Stimulated activated CD8-positive, alpha-beta memory T cell treated with anti-CD3 and anti-CD28 coated beads, Interleukin-4, amount 100 ng/mL, for 24 hours (primary cell): ENCODE data around the gene TUBB4A.
A peak's percentile ranks its signal among the peaks of the same experiment; 100 is the strongest.
"Not testable (repeated sequence)": the region's sequence is repeated elsewhere in the genome, so short reads cannot be mapped to it uniquely, and the experiment has no call there.

ENCODE experiments used
- DNase-seq: peaks from one replicate; pipeline ENCODE4 v3.0.0-alpha.2; 2020; ENCODE audit warnings: low read depth

TUBB4A gene

DNA sequence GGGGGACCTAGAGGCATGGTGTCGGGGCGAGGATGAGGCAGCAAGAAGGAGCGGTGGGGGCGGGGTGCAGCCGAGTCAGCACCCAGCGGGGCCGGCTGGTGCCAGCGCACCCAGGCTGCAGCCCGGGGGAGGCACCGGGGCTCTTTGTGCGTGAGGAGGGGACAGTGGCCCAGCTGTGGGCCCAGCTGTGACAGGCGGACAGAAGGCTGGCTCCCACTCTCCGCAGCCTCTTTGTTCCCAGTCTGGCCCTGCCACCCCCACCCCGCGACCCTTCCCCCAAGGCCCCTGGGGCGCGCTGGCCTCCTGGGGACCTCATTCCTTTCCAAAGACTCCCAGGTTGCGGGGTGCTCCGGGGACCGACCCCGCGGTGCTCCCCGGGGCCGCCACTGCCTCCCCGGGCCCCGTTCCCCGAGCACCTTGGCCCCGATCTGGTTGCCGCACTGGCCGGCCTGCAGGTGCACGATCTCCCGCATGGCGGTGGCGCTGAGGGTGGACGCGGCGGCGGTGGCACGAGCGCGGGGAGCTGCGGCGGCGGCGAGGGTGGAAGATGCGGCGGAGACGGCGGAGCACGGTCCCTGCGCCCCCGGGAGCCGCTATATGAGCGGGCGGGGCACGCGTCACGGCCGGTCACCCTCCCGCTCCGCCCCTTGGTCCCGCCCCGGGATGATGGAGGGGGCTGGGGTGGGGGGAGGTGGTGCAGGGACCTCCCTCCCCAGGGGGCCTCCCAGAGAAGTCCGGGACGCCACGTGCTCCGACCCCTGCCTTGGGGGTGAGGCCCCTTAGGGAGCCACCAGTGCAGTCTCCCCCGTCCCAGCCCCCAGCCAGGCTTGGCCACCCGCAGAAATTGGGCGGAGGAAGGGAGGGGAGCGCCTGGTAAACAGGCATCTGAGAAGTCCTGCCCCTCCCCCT, at the start of gene TUBB4A:
TUBB4A (minus strand) TSS at position 570 of the 909 bp plus-strand sequence; CDS start at position 473, 97 bp downstream.
- no peak for DNase-seq

DNA sequence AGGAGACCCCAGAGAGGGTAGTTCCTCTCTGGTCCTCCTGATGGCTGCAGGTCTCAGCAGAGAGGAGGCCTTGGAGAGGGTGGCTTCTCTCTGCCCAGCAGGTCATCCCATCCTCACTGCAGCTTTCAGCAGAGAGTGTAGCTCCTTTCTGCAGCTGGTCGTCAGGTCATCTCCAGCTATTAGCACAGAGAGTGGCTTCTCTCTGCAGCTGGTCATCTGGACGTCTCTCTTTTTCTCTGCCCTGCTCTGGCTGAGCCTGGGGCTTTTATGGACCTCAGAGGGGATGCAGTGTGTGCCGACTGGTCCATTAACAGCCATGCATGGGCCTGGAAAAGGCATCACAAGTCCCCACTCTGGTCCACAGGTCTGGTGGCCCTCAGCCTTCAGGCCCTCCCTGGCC, 49.0 kb upstream of the TUBB4A start:
- DNase-seq = no peak

DNA sequence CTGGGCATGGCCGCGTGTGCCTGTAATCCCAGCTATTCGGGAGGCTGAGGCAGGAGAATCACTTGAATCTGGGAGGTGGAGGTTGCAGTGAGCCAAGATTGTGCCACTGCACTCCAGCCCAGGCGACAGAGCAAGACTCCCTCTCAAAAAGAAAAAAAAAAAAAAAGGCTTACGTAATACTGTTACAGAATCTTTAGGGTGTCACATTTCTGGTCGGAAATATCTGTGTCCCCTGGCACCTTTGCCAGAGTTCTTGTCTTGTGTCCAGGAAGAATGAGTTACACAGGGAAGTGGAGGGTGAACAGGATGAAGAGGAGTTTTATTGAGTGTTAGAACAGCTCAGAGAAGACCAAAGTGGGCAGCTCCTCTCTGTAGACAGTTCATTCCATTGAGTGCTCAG, 48.6 kb upstream of the TUBB4A start:
- DNase-seq = not testable (repeated sequence)

DNA sequence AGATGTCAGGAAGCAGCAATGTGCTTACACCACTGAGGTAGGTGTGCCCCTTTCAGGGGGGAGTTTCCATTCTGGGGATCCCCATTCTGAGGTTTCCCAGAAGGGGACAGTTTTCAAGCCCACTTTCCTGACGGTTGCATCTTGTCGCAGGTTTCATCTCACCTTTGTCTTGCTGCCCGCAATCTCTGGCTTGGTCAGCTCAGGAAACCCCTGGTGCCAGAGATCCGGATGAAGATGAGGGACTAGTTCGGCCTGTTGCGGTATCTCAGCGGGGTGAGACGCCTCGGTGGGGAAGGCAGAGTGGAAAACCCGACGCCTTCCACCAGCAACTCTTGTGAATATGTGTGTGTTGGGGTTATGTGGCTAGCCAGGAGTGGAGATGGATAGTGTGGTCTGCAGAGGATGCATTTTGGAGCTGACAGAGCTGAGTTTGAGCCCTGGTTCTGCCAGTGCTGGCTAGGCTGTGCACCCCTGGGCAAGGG, 41.8 kb upstream of the TUBB4A start:
- DNase-seq = no peak

DNA sequence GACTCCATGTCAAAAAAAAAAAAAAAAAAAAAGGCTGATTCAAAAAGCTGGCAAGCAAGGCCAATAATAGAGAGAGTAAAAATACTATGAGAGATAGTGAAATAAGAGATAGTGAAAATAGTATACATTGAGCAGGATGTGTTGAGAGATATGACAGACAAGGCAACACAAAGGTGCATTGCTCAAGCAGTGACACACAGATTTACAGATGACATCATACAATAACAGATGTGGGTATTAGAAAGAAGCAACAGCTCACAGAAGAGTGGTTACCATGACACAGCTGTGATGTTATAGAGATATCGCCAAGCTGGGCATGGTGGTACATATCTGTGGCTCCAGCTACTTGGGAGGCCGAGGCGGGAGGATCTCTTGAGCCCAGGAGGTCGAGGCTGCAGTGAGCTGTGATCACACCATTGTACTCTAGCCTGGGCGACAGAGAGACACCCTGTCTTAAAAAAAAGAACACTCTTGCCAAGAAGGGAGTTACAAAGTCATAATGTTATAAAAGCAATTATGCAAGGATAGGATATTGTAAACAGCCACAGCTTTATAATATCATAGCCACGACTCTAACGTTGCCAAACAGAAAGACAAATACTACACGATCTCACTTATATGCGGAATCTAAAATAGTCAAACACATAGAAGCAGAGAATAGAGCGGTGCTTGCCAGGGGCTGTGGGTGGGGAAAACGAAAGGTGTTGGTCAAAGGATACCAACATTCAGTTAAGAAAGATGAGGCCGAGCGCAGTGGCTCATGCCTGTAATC, 39.0 kb upstream of the TUBB4A start:
- DNase-seq = no peak

DNA sequence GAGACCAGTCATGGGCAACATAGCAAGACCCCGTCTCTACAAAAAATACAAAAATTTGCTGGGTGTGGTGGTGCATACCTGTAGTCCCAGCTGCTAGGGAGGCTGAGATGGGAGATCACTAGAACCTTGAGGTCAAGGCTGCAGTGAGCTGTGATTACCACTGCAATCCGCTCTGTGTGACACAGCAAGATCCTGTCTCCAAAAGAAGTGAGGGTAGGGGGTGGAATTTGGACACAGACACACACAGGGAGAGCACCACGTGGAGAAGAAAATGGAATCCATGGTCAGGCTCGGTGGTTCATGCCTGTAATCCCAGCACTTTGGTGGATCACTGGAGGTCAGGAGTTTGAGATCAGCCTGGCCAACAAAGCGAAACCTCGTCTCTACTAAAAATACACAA, 37.4 kb upstream of the TUBB4A start:
- no peak for DNase-seq

DNA sequence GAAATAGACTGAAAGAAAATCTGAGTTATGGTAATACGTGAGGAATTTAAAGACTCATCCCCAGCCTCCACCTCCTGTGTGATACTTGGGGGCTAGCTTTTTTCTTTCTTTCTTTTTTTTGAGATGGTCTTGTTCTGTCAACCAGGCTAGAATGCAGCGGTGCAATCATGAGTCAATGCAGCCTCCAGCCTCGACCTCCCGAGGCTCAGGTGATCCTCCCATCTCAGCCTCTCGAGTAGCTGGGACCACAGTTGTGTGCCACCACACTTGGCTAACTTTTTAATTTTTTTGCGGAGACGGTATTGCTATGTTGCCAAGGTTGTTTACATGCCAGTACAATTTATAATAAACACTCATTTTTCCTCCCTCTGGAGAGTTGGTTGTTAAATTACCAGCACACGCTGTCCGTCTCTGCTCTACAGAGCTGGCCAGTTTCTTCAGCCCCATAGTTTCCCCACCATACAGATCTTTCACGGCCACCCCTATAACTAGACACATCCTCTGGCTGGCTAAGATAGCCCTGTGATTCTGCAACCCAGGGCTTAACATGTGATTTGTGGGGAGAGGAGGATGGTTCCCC, 33.5 kb upstream of the TUBB4A start:
- no peak for DNase-seq

DNA sequence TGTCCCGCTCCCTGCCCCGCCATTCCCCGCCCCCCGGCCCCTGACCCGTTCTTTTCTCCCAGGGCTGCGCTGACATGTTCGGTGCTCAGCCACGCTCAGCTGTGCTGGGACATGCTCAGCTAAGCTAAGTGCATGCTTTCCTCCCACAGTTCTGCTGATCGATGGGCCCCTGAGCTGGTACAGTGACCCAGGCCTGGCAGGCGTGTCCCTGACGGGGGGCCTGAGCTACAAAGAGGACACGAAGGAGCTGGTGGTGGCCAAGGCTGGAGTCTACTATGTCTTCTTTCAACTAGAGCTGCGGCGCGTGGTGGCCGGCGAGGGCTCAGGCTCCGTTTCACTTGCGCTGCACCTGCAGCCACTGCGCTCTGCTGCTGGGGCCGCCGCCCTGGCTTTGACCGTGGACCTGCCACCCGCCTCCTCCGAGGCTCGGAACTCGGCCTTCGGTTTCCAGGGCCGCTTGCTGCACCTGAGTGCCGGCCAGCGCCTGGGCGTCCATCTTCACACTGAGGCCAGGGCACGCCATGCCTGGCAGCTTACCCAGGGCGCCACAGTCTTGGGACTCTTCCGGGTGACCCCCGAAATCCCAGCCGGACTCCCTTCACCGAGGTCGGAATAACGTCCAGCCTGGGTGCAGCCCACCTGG, 32.5 kb upstream of the TUBB4A start:
- no peak for DNase-seq

DNA sequence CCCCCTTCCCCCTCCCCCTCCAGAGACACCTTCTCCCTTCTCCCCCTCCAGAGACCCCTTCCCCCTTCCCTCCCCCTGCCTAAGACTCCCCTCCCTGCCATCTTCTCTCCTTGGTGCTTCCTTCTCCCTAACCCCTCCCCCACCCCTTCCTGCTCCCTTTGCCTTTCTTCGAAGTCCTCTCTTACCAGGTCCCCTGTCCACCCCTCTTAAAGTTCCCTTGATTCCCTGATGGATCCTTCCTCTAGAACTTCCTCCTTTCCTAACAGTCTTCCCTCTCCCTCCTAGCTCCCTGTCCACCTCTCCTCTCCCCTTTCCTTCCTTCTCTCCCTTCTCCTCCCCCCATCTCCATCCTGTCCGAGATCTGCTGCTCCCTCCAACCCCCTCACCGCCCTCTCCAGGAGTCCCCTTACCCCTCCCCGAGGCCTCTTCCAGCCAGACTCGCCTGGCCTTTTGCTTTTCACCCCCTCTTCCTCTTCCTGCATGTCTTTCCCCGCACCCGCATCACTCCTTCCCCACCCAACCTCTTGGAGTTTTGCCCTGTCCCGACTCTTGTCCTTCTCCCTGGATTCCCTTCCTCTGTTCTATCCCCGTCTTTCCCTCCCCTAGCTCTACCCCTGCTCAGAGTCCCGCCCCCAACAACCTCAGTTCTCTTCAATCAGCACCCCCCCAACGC, 31.8 kb upstream of the TUBB4A start:
- DNase-seq = no peak

DNA sequence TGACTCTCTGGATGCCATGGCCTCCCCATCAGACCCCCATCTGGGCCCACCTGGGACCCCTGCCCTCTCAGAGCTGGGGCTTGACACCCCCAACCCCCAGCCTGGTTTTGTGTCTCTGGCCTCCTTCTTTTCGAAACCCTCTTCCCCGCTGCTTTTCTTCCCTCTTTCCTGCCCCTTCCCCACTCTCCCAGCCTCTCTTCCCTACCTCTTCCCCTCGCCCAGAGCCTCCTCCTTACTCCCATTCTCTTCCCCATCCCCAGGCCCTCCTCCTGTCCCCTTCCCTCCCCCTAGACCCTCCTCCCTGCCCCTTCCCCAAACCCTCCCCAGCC, 30.9 kb upstream of the TUBB4A start:
- DNase-seq = no peak

DNA sequence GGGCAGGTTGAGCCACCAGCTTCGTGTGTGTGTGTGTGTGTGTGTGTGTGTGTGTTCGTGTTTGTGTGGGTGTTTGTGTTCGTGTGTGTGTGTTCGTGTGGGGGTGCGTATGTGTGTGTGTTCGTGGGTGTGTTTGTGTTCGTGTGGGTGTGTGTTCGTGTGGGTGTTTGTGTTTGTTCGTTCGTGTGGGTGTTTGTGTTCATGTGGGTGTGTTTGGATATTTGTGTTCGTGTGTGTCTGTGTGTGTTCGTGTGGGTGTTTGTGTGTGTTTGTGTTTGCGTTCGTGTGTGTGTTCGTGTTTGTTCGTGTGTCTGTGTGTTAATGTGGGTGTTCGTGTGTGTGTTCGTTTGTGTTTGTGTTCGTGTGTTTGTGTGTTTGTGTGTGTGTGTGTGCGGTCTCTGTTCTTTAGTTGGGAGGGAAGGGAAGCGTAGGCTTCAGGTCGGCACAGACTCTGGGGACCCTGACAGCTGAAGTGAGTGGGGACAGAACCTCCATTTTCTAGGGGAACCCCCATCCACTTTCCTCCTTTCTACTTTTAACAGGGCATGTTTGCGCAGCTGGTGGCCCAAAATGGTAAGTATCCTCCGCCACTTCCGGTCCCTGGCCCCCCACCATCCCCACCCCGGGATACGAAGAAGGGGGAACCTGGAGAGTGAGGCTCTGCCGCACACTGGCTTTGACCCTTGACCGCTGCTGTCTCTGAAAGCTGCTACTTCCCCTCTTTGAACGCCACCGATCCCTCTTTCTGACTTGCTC, 30.3 kb upstream of the TUBB4A start:
- DNase-seq = no peak

DNA sequence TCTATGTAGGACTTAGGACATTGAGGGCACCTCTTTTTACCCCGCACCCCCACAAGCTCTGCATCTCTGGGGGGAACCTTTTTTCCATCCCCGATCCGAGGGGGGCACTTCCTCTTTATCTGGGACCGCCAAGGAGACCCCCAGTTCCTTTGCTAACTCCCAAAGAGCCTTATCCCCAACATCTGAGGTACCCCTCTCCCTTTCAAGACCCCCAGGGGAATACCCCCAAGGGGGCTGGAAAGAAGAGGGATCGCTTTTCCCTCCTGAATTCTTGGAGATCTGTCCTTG, 29.8 kb upstream of the TUBB4A start:
- no peak for DNase-seq

DNA sequence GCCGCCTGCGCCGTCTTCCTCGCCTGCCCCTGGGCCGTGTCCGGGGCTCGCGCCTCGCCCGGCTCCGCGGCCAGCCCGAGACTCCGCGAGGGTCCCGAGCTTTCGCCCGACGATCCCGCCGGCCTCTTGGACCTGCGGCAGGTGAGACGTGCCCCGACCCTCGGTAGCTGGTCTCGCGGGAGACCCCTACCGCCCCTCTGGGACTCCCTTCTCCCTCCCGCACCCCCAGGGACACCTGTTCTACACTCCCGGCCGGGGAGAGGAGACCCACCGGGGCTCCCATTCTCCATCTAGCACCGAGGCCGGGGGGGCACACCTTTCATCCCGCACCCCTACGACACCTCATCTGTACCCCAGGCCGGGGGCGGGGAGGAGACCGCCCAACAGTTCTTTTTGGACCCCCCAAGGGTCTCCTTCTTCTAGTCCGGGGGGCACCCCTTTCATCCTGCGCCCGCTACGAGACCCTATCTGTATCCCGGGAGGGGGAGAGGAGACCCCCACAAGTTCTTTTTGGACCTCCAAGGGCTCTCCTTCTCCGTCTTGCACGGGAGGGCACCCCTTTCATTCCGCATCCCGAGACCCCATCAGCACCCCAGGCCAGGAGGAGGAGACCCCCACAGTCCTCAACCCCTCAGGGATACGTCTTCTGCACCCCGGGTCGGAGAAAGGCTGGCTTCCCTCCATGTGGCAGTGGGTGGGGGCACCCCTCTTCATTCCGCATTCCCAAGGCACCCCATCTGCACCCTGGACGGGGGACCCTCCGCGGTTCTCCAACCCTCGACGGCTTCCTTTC, 29.2 kb upstream of the TUBB4A start:
- no peak for DNase-seq

DNA sequence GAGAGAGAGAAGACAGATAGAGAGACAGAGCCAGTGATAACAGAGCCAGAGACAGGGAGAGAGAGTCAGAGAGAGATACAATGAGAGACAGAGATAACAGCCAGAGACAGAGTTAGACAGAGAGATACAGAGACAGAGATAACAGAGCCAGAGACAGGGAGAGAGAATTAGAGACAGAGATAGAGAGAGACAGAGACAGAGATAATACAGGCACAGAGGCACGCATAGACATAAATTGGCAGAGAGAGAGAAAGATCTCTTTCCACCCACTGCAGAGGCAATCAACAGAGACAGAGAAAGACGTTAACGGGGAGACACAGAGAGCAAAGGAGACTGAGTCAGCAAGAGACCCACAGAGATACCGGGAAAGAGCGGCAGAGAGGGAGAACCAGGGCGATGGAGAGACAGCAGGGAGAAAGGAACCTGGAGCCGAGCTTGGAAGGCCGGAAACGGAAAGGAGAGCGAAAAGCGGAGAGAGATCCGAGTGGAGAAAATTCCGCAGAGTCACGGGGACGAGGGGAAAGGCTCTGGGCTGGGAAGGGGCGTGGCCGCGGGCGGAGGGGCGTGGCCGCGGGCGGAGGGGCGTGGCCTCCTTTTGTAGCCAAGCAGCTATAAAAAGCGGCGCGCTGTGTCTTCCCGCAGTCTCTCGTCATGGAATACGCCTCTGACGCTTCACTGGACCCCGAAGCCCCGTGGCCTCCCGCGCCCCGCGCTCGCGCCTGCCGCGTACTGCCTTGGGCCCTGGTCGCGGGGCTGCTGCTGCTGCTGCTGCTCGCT, 28.5 kb upstream of the TUBB4A start, which contains the start of gene TNFSF9:
TNFSF9 (plus strand) TSS at position 641 of the 777 bp plus-strand sequence; CDS start at position 652, 11 bp downstream.
- DNase-seq = peak; percentile 78

DNA sequence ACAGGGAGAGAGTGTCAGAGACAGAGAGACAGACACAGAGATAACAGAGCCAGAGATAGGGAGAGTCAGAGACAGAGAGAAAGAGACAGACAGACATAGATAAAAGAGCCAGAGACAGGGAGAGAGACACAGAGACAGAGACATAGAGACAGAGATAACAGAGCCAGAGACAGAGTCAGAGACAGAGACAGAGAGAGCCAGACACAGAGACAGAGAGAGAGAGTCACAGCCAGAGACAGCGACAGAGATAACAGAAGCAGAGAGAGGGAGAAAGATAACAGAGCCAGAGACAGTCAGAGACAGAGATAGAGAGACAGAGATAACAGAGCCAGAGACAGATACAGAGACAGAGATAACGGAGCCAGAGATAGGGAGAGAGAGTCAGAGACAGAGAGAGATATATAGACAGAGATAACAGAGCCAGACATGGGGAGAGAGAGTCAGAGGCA, 27.9 kb upstream of the TUBB4A start:
- no peak for DNase-seq

DNA sequence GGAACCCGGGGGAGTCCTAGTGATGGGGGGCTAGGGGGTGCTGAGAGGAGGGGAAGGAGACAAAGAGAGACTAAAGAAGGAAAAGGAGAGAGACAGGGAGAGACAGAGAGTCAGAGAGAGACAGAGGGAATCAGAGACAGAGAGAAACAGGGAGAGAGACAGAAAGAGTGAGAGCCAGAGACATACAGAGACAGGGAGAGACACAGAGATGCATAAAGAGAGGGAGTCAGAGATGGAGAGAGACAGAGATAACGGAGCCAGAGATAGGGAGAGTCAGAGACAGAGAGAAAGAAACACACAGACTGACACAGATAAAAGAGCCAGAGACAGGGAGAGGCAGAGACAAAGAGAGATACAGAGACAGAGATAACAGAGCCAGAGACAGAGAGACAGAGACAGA, 27.2 kb upstream of the TUBB4A start:
- no peak for DNase-seq

DNA sequence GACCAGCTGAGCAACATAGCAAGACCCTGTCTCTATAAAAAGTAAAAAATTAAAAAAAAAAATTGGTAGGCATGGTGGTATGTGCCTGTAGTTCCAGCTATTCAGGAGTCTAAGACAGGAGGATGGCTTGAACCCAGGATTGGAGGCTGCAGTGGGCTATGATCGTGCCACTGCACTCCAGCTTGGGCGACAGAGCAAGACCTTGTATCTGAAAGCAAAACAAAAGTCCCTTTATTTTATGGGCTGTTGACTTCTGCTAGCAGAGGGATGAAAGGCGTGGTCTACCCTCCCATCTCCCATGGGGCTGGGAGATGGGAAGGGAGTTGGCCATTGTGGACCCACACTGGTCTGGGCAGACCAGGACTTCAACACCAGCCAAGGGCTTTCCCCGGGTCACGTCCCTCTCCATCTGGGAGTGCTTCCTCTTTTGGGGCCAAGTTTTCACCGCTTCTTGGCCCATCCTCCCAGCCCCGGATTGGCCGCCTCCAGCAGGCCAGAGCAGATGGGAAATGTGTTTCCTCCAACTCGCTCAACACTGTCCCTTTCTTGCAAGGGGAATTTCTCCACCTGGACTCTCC, 26.5 kb upstream of the TUBB4A start:
- DNase-seq = no peak

DNA sequence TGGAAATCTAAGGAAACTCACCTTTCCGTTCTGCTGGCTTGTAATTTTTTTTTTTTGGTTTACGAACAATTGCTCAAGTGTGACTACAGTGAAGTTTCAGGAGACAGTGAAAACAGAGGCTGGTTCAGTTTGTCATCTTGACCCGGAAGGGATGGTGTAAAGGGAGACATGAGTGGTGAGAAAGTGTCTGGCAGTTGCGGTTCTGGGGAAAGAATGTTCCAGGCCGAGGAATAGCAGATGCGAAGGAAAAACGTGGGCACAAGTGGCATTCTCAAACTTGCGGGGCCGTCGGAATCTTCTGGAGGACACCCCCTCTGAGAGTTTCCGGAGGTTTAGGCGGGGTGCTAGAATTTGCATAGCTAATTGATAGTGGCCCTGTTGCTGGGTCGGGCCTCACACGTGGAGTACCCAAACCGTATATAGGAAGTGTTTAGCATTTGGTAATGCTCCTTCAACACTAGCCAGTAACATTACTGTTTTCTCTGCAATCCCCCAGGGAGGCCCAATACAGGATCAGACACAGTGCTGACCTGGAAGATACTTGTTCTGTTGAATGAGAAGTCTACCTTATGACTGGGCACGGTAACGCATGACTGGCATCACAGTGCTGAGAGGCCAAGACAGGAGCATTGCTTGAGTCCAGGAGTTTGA, 25.9 kb upstream of the TUBB4A start:
- DNase-seq = no peak

DNA sequence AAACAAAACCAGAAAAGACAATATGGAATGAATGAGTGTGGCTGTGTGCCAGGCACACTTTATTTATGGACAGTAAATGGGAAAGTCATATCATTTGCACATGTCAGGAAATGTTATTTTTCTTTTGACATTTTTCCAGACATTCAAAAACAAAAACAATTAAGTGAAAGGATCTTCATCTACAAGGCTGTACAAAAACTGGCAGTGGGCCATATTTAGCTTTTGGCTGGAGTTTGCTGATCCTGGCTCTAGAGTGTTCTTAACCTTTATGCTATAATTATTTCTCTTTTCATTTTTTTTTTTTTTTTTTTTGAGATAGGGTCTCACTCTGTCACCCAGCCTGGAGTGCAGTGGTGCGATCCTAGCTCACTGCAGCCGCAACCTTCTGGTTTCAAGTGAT, 22.2 kb upstream of the TUBB4A start:
- no peak for DNase-seq
